Measurements from ENCODE around the gene ARHGAP45. TPM values are rescaled to one million over a fixed set of nuclear protein-coding genes. Genes with fewer than 3 reads are reported as not detected.

Gene ARHGAP45
- total and polyA plus RNA-seq, 2 experiments from 2014 or later, result 24.7 to 71.8 TPM

DNA sequence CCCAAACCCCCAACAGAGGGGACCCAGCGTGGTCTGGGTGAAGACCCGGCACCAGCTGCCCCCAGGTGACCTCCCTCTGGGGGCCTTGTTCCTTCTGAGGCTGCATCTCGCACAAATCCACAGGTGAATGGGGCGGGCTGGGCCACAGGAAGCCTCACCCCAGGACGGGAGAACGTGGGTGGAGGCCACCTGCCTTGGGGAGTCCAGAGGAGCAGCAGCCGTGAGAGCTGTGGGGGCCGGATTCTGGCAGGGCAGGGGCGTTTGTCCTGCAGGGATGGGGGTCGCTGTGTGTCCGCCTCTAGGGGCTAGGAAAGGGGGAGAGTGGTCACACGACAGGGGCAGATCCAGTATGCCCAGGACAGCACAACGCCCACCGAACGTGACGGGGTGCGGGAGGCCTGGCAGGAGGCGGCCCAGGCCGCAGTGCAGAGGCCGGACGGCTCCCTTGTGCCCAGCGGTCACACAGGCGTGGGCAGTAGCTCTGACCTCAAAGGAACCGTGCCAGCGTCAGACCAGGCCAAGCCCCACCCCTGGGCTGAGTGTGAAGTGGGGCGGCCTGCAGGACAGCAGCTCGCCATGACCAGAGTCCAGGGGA is 21.5 kb downstream of the ARHGAP45 start:
- Histone ChIP-seq H2AFZ (no peak overlapping the region), H4K20me1 (replicated peaks; ENCODE audit: insufficient read depth) (peaks cover 9% of the 10 kb centered on the region), H3K27me3 (ENCODE audit: insufficient read depth) (no peaks in the 10 kb centered on the region), H3K79me2 (replicated peaks; ENCODE audit: insufficient read depth) (peaks cover 7% of the 10 kb centered on the region), H3K9me2 (ENCODE audit: insufficient read depth) (no peaks in the 10 kb centered on the region), H3F3A (replicated peaks; ENCODE audit: low read depth) (peaks cover 26% of the 10 kb centered on the region; the same call in 1 of the 2 replicates), H3K4me1 (ENCODE audit: insufficient read depth) (no peaks in the 10 kb centered on the region), H3K36me3 (ENCODE audit: insufficient read depth) (peaks cover 9% of the 10 kb centered on the region; the same call in 1 of the 2 replicates), H3K4me2 (no peak overlapping the region), H3K27ac (ENCODE audit: low read depth) (no peak overlapping the region), H3K4me3 (no peak overlapping the region)
- Mint-ChIP-seq H3K27ac (no peak overlapping the region), H3K36me3 (ENCODE audit: low read depth) (peaks cover 56% of the 10 kb centered on the region), H3K4me1 (peaks cover under 1% of the 10 kb centered on the region; the same call in 1 of the 3 replicates), H3K27me3 (ENCODE audit: insufficient read depth, low read depth, poor library complexity) (peaks cover 17% of the 10 kb centered on the region), H3K9me3 (no peaks in the 10 kb centered on the region; the same call in 2 of the 3 replicates), H3K4me3 (no peak overlapping the region)
- DNase-seq (ENCODE audit: low spot score) (no peak), ATAC-seq (no peak)
- TF ChIP-seq POLR2AphosphoS5 (IDR thresholded peaks at IDR 0.05; ENCODE audit: low read depth) (peak; percentile 24; the same call in 1 of the 2 replicates), JUNB (IDR thresholded peaks at IDR 0.05; ENCODE audit: unreplicated experiment) (no peak)

DNA sequence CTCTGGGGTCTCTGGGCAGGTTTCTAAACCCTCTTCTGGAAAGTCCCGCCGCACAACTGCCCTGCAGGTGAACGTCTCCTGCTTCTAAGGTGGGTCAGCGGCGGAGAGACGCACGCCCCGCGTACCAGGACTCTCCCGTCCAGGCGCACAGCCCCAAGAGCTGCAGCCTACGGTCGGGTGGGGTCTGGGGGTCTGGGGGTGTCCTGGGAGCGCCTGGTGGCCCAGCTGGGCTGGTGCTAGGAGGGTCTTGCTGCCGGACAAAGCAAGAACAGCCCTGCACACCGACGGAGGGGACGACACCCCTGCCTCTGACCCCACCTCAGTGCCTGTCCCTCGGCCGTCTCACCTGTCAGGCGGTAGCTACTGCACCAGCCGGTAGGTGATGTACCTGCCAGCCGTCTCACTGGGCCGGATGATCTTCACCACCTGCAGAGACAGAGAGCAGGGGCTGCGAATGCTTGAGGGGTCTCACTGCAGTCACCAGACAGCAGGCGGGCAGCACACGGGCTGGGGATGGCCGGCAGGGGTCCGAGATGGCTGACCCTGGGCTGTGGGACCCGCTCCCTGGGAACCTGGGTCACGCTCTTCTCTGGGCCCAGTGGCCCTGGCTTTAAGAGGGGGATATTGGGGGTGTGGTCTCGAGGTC is 22.3 kb downstream of the ARHGAP45 start:
- H3K9me2 ChIP-seq (ENCODE audit: insufficient read depth), result no peaks in the 10 kb centered on the region
- TF ChIP-seq, protein P1, sequence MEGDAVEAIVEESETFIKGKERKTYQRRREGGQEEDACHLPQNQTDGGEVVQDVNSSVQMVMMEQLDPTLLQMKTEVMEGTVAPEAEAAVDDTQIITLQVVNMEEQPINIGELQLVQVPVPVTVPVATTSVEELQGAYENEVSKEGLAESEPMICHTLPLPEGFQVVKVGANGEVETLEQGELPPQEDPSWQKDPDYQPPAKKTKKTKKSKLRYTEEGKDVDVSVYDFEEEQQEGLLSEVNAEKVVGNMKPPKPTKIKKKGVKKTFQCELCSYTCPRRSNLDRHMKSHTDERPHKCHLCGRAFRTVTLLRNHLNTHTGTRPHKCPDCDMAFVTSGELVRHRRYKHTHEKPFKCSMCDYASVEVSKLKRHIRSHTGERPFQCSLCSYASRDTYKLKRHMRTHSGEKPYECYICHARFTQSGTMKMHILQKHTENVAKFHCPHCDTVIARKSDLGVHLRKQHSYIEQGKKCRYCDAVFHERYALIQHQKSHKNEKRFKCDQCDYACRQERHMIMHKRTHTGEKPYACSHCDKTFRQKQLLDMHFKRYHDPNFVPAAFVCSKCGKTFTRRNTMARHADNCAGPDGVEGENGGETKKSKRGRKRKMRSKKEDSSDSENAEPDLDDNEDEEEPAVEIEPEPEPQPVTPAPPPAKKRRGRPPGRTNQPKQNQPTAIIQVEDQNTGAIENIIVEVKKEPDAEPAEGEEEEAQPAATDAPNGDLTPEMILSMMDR (conservative IDR thresholded peaks at IDR 0.05; ENCODE audit: low read depth in 2 of 2), result no peak
- TF ChIP-seq, protein P2, sequence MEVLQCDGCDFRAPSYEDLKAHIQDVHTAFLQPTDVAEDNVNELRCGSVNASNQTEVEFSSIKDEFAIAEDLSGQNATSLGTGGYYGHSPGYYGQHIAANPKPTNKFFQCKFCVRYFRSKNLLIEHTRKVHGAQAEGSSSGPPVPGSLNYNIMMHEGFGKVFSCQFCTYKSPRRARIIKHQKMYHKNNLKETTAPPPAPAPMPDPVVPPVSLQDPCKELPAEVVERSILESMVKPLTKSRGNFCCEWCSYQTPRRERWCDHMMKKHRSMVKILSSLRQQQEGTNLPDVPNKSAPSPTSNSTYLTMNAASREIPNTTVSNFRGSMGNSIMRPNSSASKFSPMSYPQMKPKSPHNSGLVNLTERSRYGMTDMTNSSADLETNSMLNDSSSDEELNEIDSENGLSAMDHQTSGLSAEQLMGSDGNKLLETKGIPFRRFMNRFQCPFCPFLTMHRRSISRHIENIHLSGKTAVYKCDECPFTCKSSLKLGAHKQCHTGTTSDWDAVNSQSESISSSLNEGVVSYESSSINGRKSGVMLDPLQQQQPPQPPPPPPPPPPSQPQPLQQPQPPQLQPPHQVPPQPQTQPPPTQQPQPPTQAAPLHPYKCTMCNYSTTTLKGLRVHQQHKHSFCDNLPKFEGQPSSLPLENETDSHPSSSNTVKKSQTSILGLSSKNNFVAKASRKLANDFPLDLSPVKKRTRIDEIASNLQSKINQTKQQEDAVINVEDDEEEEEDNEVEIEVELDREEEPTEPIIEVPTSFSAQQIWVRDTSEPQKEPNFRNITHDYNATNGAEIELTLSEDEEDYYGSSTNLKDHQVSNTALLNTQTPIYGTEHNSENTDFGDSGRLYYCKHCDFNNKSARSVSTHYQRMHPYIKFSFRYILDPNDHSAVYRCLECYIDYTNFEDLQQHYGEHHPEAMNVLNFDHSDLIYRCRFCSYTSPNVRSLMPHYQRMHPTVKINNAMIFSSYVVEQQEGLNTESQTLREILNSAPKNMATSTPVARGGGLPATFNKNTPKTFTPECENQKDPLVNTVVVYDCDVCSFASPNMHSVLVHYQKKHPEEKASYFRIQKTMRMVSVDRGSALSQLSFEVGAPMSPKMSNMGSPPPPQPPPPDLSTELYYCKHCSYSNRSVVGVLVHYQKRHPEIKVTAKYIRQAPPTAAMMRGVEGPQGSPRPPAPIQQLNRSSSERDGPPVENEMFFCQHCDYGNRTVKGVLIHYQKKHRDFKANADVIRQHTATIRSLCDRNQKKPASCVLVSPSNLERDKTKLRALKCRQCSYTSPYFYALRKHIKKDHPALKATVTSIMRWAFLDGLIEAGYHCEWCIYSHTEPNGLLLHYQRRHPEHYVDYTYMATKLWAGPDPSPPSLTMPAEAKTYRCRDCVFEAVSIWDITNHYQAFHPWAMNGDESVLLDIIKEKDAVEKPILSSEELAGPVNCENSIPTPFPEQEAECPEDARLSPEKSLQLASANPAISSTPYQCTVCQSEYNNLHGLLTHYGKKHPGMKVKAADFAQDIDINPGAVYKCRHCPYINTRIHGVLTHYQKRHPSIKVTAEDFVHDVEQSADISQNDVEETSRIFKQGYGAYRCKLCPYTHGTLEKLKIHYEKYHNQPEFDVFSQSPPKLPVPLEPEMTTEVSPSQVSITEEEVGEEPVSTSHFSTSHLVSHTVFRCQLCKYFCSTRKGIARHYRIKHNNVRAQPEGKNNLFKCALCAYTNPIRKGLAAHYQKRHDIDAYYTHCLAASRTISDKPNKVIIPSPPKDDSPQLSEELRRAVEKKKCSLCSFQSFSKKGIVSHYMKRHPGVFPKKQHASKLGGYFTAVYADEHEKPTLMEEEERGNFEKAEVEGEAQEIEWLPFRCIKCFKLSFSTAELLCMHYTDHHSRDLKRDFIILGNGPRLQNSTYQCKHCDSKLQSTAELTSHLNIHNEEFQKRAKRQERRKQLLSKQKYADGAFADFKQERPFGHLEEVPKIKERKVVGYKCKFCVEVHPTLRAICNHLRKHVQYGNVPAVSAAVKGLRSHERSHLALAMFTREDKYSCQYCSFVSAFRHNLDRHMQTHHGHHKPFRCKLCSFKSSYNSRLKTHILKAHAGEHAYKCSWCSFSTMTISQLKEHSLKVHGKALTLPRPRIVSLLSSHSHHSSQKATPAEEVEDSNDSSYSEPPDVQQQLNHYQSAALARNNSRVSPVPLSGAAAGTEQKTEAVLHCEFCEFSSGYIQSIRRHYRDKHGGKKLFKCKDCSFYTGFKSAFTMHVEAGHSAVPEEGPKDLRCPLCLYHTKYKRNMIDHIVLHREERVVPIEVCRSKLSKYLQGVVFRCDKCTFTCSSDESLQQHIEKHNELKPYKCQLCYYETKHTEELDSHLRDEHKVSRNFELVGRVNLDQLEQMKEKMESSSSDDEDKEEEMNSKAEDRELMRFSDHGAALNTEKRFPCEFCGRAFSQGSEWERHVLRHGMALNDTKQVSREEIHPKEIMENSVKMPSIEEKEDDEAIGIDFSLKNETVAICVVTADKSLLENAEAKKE (CRISPR knock-in tag; IDR thresholded peaks at IDR 0.05), result no peak
- TF ChIP-seq STAT1 (IDR thresholded peaks at IDR 0.05; ENCODE audit: unreplicated experiment) (no peak), JUNB (IDR thresholded peaks at IDR 0.05; ENCODE audit: unreplicated experiment) (no peak), CREB1 (CRISPR knock-in tag; IDR thresholded peaks at IDR 0.05; ENCODE audit: low read depth) (no peak), ZNF331 (CRISPR knock-in tag; IDR thresholded peaks at IDR 0.05; ENCODE audit: low read depth) (no peak), EZH2 (IDR thresholded peaks at IDR 0.05; ENCODE audit: low read depth, unreplicated experiment) (no peak)
- TF ChIP-seq, protein P3, sequence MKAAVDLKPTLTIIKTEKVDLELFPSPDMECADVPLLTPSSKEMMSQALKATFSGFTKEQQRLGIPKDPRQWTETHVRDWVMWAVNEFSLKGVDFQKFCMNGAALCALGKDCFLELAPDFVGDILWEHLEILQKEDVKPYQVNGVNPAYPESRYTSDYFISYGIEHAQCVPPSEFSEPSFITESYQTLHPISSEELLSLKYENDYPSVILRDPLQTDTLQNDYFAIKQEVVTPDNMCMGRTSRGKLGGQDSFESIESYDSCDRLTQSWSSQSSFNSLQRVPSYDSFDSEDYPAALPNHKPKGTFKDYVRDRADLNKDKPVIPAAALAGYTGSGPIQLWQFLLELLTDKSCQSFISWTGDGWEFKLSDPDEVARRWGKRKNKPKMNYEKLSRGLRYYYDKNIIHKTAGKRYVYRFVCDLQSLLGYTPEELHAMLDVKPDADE (IDR thresholded peaks at IDR 0.05), result no peak
- peaks cover 15% of the 10 kb centered on the region for H3K79me2 ChIP-seq (replicated peaks; ENCODE audit: insufficient read depth)
- no peak for ATAC-seq
- Mint-ChIP-seq H3K9me3 (no peaks in the 10 kb centered on the region; the same call in 2 of the 3 replicates), H3K27ac (no peak overlapping the region), H3K4me3 (no peak overlapping the region), H3K4me1 (peaks cover 5% of the 10 kb centered on the region; the same call in 2 of the 3 replicates), H3K36me3 (ENCODE audit: low read depth) (peaks cover 50% of the 10 kb centered on the region), H3K27me3 (ENCODE audit: insufficient read depth, low read depth, poor library complexity) (peaks cover 19% of the 10 kb centered on the region)
- no peak overlapping the region for H2AFZ ChIP-seq
- H3K4me1 ChIP-seq (ENCODE audit: insufficient read depth), result no peaks in the 10 kb centered on the region; the same call in 1 of the 2 replicates
- H4K20me1 ChIP-seq (replicated peaks; ENCODE audit: insufficient read depth), result peaks cover 15% of the 10 kb centered on the region
- peaks cover 9% of the 10 kb centered on the region; the same call in 1 of the 2 replicates for H3K36me3 ChIP-seq (ENCODE audit: insufficient read depth)
- H3F3A ChIP-seq (replicated peaks; ENCODE audit: low read depth), result 0 out of 2 replicates have a peak, but pooled peaks cover 28% of the 10 kb centered on the region
- H3K4me3 ChIP-seq, result no peak overlapping the region
- DNase-seq (ENCODE audit: low spot score), result no peak
- H3K27me3 ChIP-seq (ENCODE audit: insufficient read depth), result no peaks in the 10 kb centered on the region
- H3K27ac ChIP-seq (ENCODE audit: low read depth), result no peak overlapping the region
- H3K4me2 ChIP-seq, result no peak overlapping the region
